ENCODE results near the gene HSP90B1. TPM values are rescaled to one million over a fixed set of nuclear protein-coding genes. Genes with fewer than 3 reads are reported as not detected.
A peak's percentile ranks its signal among the peaks of the same experiment; 100 is the strongest.

Gene HSP90B1
- total RNA-seq, 1 experiment from 2014 or later = 888 TPM

DNA sequence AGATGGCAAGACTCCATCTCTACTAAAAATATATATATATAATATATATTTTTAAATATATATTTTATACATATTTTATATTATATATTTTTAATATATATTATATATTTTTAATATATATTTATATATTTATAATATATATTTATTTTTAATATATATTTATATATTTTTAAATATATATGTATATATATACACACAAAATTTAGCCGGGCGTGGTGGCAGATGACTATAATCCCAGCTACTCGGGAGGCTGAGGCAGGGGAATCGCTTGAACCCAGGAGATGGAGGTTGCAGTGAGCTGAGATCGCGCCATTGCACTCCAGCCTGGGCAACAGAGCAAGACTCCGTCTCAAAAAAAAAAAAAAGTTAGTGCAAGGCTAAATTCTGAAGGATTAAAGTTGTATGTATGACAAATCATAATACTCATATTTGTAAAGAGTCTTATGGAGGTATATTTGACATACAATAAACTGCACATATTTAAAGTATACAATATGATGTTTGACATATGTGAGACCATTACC, 27.7 kb downstream of the HSP90B1 start:
- ChIA-PET POLR2A (interaction anchor here (2.7 kb wide), 1 partner anchor 8 kb away, joined by 40 read pairs; the partner anchor contains the start of gene TDG), CTCF (no interaction called here)

DNA sequence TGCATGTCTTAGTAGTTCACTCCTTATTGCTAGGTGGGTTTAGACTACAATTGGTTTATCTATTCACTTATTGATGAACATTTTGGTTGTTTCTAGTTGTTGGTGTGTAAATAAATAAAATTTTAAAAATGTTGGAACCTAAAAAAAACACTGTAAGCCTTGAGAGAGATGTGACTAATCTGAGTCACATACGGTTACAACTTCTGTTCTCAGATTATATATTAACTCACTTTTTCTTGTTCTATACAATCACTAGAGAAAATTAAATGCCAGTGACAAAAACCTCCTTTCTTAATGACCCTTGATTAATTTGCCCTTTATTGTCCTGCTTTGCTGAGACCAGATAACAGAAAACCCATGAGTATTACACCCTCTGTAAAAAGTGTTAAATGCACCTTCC, 28.4 kb downstream of the HSP90B1 start:
- DNase-seq (ENCODE audit: low read depth, low spot score) (no peak), ATAC-seq (no peak)
- no peak overlapping the region for H3K4me3 ChIP-seq (replicated peaks in 1 of 2; ENCODE audit: low read depth in 1 of 2, low read length in 2 of 2)
- H3K9me2 ChIP-seq (ENCODE audit: insufficient read depth) = no peaks in the 10 kb centered on the region
- no peak overlapping the region for H3K9ac ChIP-seq (ENCODE audit: low read length)
- BruUV-seq (replicated peaks) = no TSS peak
- intact Hi-C loops (cut with micrococcal nuclease) = no loop called here
- RAD21 ChIA-PET (ENCODE audit: low non-redundant PET in 1 of 2, low total read pairs in 2 of 2, uncharacterized antibody in 2 of 2, unreplicated experiment in 2 of 2) = no interaction called here
- H3K27me3 ChIP-seq (ENCODE audit: insufficient read depth, low read length) = no peaks in the 10 kb centered on the region
- H3K4me2 ChIP-seq (ENCODE audit: low read length) = no peak overlapping the region
- CTCF ChIA-PET = no interaction called here
- peaks cover 6 to 9% of the 10 kb centered on the region in 2 experiments; a peak in 3 of 4 replicates for H3K36me3 ChIP-seq (ENCODE audit: control insufficient read depth in 1 of 2, insufficient read depth in 2 of 2, low read length in 2 of 2)
- POLR2A ChIA-PET = no interaction called here
- peaks cover 14 to 21% of the 10 kb centered on the region in 2 experiments; a peak in 3 of 4 replicates for H3K4me1 ChIP-seq (ENCODE audit: control insufficient read depth in 1 of 2, insufficient read depth in 2 of 2, low read length in 2 of 2)
- H3K79me2 ChIP-seq (ENCODE audit: insufficient read depth, low read length) = peaks cover 33% of the 10 kb centered on the region
- H2AFZ ChIP-seq (ENCODE audit: low read depth, low read length, poor library complexity, severe bottlenecking) = no peak overlapping the region
- H3K27ac ChIP-seq (ENCODE audit: low read depth, low read length) = no peak overlapping the region
- H3K9me3 ChIP-seq (ENCODE audit: control insufficient read depth in 1 of 2, insufficient read depth in 1 of 2, low read depth in 1 of 2, low read length in 2 of 2) = no peaks in the 10 kb centered on the region
- no peaks in the 10 kb centered on the region for H4K20me1 ChIP-seq (ENCODE audit: insufficient read depth)
- TF ChIP-seq YY1 (IDR thresholded peaks at IDR 0.05; ENCODE audit: extremely low read depth, insufficient replicate concordance, low read depth, low read length) (no peak), SP1 (IDR thresholded peaks at IDR 0.05; ENCODE audit: low read depth) (no peak), EZH2phosphoT487 (IDR thresholded peaks at IDR 0.05; ENCODE audit: borderline replicate concordance) (no peak)
- TF ChIP-seq, protein P1, sequence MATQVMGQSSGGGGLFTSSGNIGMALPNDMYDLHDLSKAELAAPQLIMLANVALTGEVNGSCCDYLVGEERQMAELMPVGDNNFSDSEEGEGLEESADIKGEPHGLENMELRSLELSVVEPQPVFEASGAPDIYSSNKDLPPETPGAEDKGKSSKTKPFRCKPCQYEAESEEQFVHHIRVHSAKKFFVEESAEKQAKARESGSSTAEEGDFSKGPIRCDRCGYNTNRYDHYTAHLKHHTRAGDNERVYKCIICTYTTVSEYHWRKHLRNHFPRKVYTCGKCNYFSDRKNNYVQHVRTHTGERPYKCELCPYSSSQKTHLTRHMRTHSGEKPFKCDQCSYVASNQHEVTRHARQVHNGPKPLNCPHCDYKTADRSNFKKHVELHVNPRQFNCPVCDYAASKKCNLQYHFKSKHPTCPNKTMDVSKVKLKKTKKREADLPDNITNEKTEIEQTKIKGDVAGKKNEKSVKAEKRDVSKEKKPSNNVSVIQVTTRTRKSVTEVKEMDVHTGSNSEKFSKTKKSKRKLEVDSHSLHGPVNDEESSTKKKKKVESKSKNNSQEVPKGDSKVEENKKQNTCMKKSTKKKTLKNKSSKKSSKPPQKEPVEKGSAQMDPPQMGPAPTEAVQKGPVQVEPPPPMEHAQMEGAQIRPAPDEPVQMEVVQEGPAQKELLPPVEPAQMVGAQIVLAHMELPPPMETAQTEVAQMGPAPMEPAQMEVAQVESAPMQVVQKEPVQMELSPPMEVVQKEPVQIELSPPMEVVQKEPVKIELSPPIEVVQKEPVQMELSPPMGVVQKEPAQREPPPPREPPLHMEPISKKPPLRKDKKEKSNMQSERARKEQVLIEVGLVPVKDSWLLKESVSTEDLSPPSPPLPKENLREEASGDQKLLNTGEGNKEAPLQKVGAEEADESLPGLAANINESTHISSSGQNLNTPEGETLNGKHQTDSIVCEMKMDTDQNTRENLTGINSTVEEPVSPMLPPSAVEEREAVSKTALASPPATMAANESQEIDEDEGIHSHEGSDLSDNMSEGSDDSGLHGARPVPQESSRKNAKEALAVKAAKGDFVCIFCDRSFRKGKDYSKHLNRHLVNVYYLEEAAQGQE (IDR thresholded peaks at IDR 0.05; ENCODE audit: low read depth) = no peak
- TF ChIP-seq, protein P2, sequence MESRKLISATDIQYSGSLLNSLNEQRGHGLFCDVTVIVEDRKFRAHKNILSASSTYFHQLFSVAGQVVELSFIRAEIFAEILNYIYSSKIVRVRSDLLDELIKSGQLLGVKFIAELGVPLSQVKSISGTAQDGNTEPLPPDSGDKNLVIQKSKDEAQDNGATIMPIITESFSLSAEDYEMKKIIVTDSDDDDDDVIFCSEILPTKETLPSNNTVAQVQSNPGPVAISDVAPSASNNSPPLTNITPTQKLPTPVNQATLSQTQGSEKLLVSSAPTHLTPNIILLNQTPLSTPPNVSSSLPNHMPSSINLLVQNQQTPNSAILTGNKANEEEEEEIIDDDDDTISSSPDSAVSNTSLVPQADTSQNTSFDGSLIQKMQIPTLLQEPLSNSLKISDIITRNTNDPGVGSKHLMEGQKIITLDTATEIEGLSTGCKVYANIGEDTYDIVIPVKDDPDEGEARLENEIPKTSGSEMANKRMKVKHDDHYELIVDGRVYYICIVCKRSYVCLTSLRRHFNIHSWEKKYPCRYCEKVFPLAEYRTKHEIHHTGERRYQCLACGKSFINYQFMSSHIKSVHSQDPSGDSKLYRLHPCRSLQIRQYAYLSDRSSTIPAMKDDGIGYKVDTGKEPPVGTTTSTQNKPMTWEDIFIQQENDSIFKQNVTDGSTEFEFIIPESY (IDR thresholded peaks at IDR 0.05; ENCODE audit: extremely low read depth, insufficient replicate concordance, low read length) = no peak
- TF ChIP-seq, protein P3, sequence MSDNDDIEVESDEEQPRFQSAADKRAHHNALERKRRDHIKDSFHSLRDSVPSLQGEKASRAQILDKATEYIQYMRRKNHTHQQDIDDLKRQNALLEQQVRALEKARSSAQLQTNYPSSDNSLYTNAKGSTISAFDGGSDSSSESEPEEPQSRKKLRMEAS (IDR thresholded peaks at IDR 0.05) = no peak
- TF ChIP-seq, protein P4, sequence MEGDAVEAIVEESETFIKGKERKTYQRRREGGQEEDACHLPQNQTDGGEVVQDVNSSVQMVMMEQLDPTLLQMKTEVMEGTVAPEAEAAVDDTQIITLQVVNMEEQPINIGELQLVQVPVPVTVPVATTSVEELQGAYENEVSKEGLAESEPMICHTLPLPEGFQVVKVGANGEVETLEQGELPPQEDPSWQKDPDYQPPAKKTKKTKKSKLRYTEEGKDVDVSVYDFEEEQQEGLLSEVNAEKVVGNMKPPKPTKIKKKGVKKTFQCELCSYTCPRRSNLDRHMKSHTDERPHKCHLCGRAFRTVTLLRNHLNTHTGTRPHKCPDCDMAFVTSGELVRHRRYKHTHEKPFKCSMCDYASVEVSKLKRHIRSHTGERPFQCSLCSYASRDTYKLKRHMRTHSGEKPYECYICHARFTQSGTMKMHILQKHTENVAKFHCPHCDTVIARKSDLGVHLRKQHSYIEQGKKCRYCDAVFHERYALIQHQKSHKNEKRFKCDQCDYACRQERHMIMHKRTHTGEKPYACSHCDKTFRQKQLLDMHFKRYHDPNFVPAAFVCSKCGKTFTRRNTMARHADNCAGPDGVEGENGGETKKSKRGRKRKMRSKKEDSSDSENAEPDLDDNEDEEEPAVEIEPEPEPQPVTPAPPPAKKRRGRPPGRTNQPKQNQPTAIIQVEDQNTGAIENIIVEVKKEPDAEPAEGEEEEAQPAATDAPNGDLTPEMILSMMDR (IDR thresholded peaks at IDR 0.05 in 2 of 3, conservative IDR thresholded peaks at IDR 0.05 in 1 of 3; ENCODE audit: borderline replicate concordance in 1 of 3, insufficient read depth in 1 of 3, low read depth in 2 of 3, low read length in 2 of 3) = no peak

More for the DNA sequence above, 27.7 kb downstream of the HSP90B1 start:
- BruUV-seq (replicated peaks) = no TSS peak
- Histone ChIP-seq H3K79me2 (ENCODE audit: insufficient read depth, low read length) (peaks cover 40% of the 10 kb centered on the region), H3K4me2 (ENCODE audit: low read length) (peak overlapping the region; percentile 80), H4K20me1 (ENCODE audit: insufficient read depth) (no peaks in the 10 kb centered on the region), H3K4me1 (ENCODE audit: control insufficient read depth in 1 of 2, insufficient read depth in 2 of 2, low read length in 2 of 2) (peaks cover 14 to 21% of the 10 kb centered on the region in 2 experiments; a peak in 3 of 4 replicates), H2AFZ (ENCODE audit: low read depth, low read length, poor library complexity, severe bottlenecking) (no peak overlapping the region), H3K9me3 (ENCODE audit: control insufficient read depth in 1 of 2, insufficient read depth in 1 of 2, low read depth in 1 of 2, low read length in 2 of 2) (no peaks in the 10 kb centered on the region), H3K27ac (ENCODE audit: low read depth, low read length) (peak overlapping the region; percentile 90; the same call in 1 of the 2 replicates), H3K36me3 (ENCODE audit: control insufficient read depth in 1 of 2, insufficient read depth in 2 of 2, low read length in 2 of 2) (peaks cover 10 to 15% of the 10 kb centered on the region in 2 experiments; a peak in 3 of 4 replicates), H3K9me2 (ENCODE audit: insufficient read depth) (no peaks in the 10 kb centered on the region), H3K27me3 (ENCODE audit: insufficient read depth, low read length) (no peaks in the 10 kb centered on the region), H3K4me3 (replicated peaks in 1 of 2; ENCODE audit: low read depth in 1 of 2, low read length in 2 of 2) (peak overlapping the region; percentile 84 to 90), H3K9ac (ENCODE audit: low read length) (peak overlapping the region; percentile 92; the same call in 1 of the 2 replicates)
- intact Hi-C loops (cut with micrococcal nuclease) = loop anchor here (1.0 to 2.0 kb wide), 2 partner anchors 7 to 27 kb away; partner anchors contain the start of genes HSP90B1 and TDG
- DNase-seq (ENCODE audit: low read depth, low spot score) (no peak), ATAC-seq (no peak)
- RAD21 ChIA-PET (ENCODE audit: low non-redundant PET in 1 of 2, low total read pairs in 2 of 2, uncharacterized antibody in 2 of 2, unreplicated experiment in 2 of 2) = no interaction called here
- no peak for TF ChIP-seq CBX3 (IDR thresholded peaks at IDR 0.05; ENCODE audit: low read depth)
- TF ChIP-seq EZH2phosphoT487 (IDR thresholded peaks at IDR 0.05; ENCODE audit: borderline replicate concordance) = no peak
- TF ChIP-seq, protein P5, sequence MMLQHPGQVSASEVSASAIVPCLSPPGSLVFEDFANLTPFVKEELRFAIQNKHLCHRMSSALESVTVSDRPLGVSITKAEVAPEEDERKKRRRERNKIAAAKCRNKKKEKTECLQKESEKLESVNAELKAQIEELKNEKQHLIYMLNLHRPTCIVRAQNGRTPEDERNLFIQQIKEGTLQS (IDR thresholded peaks at IDR 0.05) = no peak

All from HCT116 (cell line).